ENCODE results near the gene FBXL17. TPM values are rescaled to one million over a fixed set of nuclear protein-coding genes. Genes with fewer than 3 reads are reported as not detected.

Gene FBXL17
- total and polyA plus RNA-seq, 12 donors, result 5.9 to 47.4 (median 41.1) TPM

DNA sequence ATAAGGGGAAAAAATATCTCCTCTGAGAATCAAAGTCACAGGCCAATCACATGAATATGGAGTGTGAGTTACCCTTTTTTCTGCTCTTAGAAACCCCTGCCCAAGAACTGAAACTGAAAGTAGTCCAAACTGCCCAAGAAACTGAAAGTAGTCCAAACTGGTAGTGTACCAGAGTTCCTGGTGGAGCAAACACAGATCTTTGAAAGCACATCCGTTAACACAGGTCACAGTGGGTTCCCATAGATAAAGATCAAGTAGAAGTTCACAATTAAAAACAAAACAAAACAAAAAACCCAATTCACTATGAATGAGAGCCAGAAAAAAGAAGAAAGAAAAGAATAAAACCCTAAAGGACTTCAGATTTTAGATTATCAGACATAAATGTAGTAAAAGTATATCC, 378.7 kb downstream of the FBXL17 start:
- intact Hi-C loops (cut with DNase I), result loop anchor here in 1 of 10 donors (5.0 kb wide), 1 partner anchor 554 kb away; no protein-coding TSS in a partner anchor
- TF ChIP-seq, protein P1, sequence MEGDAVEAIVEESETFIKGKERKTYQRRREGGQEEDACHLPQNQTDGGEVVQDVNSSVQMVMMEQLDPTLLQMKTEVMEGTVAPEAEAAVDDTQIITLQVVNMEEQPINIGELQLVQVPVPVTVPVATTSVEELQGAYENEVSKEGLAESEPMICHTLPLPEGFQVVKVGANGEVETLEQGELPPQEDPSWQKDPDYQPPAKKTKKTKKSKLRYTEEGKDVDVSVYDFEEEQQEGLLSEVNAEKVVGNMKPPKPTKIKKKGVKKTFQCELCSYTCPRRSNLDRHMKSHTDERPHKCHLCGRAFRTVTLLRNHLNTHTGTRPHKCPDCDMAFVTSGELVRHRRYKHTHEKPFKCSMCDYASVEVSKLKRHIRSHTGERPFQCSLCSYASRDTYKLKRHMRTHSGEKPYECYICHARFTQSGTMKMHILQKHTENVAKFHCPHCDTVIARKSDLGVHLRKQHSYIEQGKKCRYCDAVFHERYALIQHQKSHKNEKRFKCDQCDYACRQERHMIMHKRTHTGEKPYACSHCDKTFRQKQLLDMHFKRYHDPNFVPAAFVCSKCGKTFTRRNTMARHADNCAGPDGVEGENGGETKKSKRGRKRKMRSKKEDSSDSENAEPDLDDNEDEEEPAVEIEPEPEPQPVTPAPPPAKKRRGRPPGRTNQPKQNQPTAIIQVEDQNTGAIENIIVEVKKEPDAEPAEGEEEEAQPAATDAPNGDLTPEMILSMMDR (IDR thresholded peaks at IDR 0.05), result no peak
- DNase-seq, result no peak
- Histone ChIP-seq H3K9me3 (no peaks in the 10 kb centered on the region), H3K27ac (peak overlapping the region in 1 of 10 donors; percentile 36), H3K36me3 (no peaks in the 10 kb centered on the region), H3K4me1 (peaks cover 0 to 10% (median 0%) of the 10 kb centered on the region in 9 donors), H3K27me3 (no peaks in the 10 kb centered on the region), H3K4me3 (peak overlapping the region in 6 of 10 donors; percentile 2 to 24 (median 14))
- WGBS, 2 donors, result 25 to 39% methylated on average over 1 of the region's 1 CpG
- peak in 7 of 8 donors; percentile 49 to 78 (median 71) for ATAC-seq

GRCh38 chr5:108001222-108001621, 380.7 kb downstream of the FBXL17 start:
- ATAC-seq (no peak), DNase-seq (no peak)
- Histone ChIP-seq H3K27me3 (no peaks in the 10 kb centered on the region), H3K9me3 (no peaks in the 10 kb centered on the region), H3K27ac (no peak overlapping the region), H3K4me3 (no peak overlapping the region), H3K36me3 (no peaks in the 10 kb centered on the region), H3K4me1 (peaks cover 0 to 10% (median 0%) of the 10 kb centered on the region in 9 donors)
- WGBS, 2 donors, result 83 to 99% methylated on average over 4 of the region's 4 CpGs
- TF ChIP-seq, protein P1 (IDR thresholded peaks at IDR 0.05), result no peak
- intact Hi-C loops (cut with DNase I), result loop anchor here in 1 of 10 donors (5.0 kb wide), 1 partner anchor 556 kb away; no protein-coding TSS in a partner anchor

DNA sequence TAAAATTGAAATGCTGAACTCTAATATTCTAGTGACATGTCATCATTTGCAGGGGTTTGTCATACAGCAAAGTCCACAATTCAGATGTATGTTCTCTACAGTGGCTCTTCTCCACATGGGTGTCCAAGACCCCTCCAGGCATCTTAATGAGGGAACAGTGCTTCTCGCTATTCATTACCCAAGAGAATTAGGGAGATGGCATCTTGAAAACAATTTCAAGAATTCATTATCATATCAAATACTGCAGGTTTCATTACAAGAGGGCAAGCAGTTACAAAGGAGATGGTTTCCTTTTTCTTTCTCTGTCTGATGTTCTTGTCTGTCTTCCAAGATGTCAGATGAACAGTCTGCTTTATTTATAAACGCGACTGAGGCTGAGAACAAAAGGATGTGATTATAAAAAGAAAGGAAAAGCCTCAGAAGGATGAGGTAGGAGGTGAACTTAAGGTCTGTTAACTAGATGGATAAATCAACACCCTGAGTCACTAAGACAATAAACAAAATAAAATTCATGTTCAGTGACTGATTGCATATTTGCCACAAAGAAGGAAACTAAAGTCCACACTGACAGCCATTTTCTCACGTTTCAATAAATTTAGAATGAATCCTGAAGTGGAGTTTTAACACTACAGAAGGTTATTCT, 384.4 kb downstream of the FBXL17 start:
- H3K36me3 ChIP-seq, result no peaks in the 10 kb centered on the region
- intact Hi-C loops (cut with DNase I), result no loop called here
- 48 to 59% methylated on average over 4 of the region's 4 CpGs for WGBS, 2 donors
- no peak overlapping the region for H3K27ac ChIP-seq
- no peaks in the 10 kb centered on the region for H3K4me1 ChIP-seq
- ATAC-seq (no peak), DNase-seq (no peak)
- TF ChIP-seq, protein P1 (IDR thresholded peaks at IDR 0.05), result no peak
- H3K27me3 ChIP-seq, result no peaks in the 10 kb centered on the region
- H3K4me3 ChIP-seq, result no peak overlapping the region
- no peaks in the 10 kb centered on the region for H3K9me3 ChIP-seq

GRCh38 chr5:107993341-107993740, 388.6 kb downstream of the FBXL17 start:
- DNase-seq, result no peak
- no peaks in the 10 kb centered on the region for H3K36me3 ChIP-seq
- ATAC-seq, result no peak
- H3K27ac ChIP-seq, result no peak overlapping the region
- TF ChIP-seq, protein P1 (IDR thresholded peaks at IDR 0.05), result no peak
- no peaks in the 10 kb centered on the region for H3K9me3 ChIP-seq
- H3K27me3 ChIP-seq, result no peaks in the 10 kb centered on the region
- intact Hi-C loops (cut with DNase I), result no loop called here
- no peaks in the 10 kb centered on the region for H3K4me1 ChIP-seq
- H3K4me3 ChIP-seq, result no peak overlapping the region
- 95 to 98% methylated on average over 2 of the region's 2 CpGs for WGBS, 2 donors

Measured in heart right ventricle (tissue), 16 donors.